ENCODE measurements around the gene RELL2.

- TF ChIP-seq POLR2A (IDR thresholded peaks at IDR 0.05) = no peak
- no peak for TF ChIP-seq CTCF (IDR thresholded peaks at IDR 0.05)
These were observed 18.2 kb downstream of the RELL2 start for GRCh38 chr5:141655020-141655419.

Data from vagina (tissue), 2 donors.